ENCODE results near the gene TINCR. TPM values are rescaled to one million over a fixed set of nuclear protein-coding genes. Genes with fewer than 3 reads are reported as not detected.

Gene TINCR
- total RNA-seq, 1 experiment from 2014 or later, result 0.85 TPM

DNA sequence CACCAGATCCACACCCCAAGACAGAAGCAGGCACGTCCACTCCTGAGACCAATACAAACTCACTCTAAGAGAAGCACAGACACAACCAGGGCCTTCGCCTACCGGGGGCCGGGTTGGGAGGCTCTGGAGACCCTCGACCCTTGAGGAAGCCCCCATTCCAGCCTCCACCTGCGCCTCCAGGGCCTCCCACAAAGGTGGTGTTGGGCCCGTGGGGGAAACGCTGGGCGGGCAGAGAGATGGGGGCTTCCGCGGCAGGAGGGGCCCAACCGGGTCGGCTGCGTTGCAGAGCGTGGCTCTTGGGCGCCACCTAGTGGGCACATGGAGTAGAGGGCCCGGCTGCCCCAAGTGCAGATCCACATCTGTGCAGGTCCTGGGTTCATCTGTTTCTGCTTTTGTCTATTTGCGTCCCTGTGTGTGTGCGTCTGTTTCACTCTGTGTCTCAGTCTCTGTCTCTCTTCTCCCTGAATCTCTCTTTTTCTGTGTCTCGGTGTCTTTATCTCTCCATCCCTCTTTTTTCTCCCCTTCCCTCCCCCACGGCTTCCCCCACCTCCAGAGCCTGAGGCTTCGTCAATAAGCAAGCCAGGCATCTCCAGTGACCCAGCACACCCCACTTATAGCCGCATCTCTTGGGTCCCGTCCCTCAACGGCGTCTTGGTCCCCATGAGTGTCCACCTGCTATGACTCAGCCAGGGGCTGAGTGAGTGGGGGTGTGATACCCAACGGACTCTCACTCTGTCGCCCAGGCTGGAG lies 10.5 kb upstream of the TINCR start (continued):
- TF ChIP-seq, protein P1, sequence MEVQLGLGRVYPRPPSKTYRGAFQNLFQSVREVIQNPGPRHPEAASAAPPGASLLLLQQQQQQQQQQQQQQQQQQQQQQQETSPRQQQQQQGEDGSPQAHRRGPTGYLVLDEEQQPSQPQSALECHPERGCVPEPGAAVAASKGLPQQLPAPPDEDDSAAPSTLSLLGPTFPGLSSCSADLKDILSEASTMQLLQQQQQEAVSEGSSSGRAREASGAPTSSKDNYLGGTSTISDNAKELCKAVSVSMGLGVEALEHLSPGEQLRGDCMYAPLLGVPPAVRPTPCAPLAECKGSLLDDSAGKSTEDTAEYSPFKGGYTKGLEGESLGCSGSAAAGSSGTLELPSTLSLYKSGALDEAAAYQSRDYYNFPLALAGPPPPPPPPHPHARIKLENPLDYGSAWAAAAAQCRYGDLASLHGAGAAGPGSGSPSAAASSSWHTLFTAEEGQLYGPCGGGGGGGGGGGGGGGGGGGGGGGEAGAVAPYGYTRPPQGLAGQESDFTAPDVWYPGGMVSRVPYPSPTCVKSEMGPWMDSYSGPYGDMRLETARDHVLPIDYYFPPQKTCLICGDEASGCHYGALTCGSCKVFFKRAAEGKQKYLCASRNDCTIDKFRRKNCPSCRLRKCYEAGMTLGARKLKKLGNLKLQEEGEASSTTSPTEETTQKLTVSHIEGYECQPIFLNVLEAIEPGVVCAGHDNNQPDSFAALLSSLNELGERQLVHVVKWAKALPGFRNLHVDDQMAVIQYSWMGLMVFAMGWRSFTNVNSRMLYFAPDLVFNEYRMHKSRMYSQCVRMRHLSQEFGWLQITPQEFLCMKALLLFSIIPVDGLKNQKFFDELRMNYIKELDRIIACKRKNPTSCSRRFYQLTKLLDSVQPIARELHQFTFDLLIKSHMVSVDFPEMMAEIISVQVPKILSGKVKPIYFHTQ (CRISPR knock-in tag; IDR thresholded peaks at IDR 0.05), result no peak
- TF ChIP-seq, protein P2, sequence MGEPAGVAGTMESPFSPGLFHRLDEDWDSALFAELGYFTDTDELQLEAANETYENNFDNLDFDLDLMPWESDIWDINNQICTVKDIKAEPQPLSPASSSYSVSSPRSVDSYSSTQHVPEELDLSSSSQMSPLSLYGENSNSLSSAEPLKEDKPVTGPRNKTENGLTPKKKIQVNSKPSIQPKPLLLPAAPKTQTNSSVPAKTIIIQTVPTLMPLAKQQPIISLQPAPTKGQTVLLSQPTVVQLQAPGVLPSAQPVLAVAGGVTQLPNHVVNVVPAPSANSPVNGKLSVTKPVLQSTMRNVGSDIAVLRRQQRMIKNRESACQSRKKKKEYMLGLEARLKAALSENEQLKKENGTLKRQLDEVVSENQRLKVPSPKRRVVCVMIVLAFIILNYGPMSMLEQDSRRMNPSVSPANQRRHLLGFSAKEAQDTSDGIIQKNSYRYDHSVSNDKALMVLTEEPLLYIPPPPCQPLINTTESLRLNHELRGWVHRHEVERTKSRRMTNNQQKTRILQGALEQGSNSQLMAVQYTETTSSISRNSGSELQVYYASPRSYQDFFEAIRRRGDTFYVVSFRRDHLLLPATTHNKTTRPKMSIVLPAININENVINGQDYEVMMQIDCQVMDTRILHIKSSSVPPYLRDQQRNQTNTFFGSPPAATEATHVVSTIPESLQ (CRISPR knock-in tag; IDR thresholded peaks at IDR 0.05), result no peak
- TF ChIP-seq, protein P3, sequence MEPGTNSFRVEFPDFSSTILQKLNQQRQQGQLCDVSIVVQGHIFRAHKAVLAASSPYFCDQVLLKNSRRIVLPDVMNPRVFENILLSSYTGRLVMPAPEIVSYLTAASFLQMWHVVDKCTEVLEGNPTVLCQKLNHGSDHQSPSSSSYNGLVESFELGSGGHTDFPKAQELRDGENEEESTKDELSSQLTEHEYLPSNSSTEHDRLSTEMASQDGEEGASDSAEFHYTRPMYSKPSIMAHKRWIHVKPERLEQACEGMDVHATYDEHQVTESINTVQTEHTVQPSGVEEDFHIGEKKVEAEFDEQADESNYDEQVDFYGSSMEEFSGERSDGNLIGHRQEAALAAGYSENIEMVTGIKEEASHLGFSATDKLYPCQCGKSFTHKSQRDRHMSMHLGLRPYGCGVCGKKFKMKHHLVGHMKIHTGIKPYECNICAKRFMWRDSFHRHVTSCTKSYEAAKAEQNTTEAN (CRISPR knock-in tag; IDR thresholded peaks at IDR 0.05), result no peak
- TF ChIP-seq, protein P4, sequence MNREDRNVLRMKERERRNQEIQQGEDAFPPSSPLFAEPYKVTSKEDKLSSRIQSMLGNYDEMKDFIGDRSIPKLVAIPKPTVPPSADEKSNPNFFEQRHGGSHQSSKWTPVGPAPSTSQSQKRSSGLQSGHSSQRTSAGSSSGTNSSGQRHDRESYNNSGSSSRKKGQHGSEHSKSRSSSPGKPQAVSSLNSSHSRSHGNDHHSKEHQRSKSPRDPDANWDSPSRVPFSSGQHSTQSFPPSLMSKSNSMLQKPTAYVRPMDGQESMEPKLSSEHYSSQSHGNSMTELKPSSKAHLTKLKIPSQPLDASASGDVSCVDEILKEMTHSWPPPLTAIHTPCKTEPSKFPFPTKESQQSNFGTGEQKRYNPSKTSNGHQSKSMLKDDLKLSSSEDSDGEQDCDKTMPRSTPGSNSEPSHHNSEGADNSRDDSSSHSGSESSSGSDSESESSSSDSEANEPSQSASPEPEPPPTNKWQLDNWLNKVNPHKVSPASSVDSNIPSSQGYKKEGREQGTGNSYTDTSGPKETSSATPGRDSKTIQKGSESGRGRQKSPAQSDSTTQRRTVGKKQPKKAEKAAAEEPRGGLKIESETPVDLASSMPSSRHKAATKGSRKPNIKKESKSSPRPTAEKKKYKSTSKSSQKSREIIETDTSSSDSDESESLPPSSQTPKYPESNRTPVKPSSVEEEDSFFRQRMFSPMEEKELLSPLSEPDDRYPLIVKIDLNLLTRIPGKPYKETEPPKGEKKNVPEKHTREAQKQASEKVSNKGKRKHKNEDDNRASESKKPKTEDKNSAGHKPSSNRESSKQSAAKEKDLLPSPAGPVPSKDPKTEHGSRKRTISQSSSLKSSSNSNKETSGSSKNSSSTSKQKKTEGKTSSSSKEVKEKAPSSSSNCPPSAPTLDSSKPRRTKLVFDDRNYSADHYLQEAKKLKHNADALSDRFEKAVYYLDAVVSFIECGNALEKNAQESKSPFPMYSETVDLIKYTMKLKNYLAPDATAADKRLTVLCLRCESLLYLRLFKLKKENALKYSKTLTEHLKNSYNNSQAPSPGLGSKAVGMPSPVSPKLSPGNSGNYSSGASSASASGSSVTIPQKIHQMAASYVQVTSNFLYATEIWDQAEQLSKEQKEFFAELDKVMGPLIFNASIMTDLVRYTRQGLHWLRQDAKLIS (CRISPR knock-in tag; IDR thresholded peaks at IDR 0.05; ENCODE audit: borderline replicate concordance), result no peak
- TF ChIP-seq GABPB1 (CRISPR knock-in tag; IDR thresholded peaks at IDR 0.05) (no peak), SOX15 (CRISPR knock-in tag; IDR thresholded peaks at IDR 0.05) (no peak), FOXK1 (CRISPR knock-in tag; IDR thresholded peaks at IDR 0.05) (peak; percentile 27; the same call in 1 of the 2 replicates), JUN (CRISPR knock-in tag; IDR thresholded peaks at IDR 0.05) (no peak), ESRRA (CRISPR knock-in tag; IDR thresholded peaks at IDR 0.05; ENCODE audit: borderline replicate concordance) (no peak), NFYB (CRISPR knock-in tag; conservative IDR thresholded peaks at IDR 0.05; ENCODE audit: low read depth) (no peak), IRF2 (CRISPR knock-in tag; IDR thresholded peaks at IDR 0.05; ENCODE audit: borderline replicate concordance, low read depth) (no peak), RORB (CRISPR knock-in tag; IDR thresholded peaks at IDR 0.05) (no peak), FOXJ3 (CRISPR knock-in tag; IDR thresholded peaks at IDR 0.05; ENCODE audit: borderline replicate concordance) (no peak), ATF1 (CRISPR knock-in tag; IDR thresholded peaks at IDR 0.05) (no peak)
- TF ChIP-seq, protein P5, sequence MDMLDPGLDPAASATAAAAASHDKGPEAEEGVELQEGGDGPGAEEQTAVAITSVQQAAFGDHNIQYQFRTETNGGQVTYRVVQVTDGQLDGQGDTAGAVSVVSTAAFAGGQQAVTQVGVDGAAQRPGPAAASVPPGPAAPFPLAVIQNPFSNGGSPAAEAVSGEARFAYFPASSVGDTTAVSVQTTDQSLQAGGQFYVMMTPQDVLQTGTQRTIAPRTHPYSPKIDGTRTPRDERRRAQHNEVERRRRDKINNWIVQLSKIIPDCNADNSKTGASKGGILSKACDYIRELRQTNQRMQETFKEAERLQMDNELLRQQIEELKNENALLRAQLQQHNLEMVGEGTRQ (CRISPR knock-in tag; IDR thresholded peaks at IDR 0.05), result no peak
- TF ChIP-seq, protein P6, sequence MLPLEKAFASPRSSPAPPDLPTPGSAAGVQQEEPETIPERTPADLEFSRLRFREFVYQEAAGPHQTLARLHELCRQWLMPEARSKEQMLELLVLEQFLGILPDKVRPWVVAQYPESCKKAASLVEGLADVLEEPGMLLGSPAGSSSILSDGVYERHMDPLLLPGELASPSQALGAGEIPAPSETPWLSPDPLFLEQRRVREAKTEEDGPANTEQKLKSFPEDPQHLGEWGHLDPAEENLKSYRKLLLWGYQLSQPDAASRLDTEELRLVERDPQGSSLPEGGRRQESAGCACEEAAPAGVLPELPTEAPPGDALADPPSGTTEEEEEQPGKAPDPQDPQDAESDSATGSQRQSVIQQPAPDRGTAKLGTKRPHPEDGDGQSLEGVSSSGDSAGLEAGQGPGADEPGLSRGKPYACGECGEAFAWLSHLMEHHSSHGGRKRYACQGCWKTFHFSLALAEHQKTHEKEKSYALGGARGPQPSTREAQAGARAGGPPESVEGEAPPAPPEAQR (CRISPR knock-in tag; IDR thresholded peaks at IDR 0.05), result no peak
- TF ChIP-seq, protein P7, sequence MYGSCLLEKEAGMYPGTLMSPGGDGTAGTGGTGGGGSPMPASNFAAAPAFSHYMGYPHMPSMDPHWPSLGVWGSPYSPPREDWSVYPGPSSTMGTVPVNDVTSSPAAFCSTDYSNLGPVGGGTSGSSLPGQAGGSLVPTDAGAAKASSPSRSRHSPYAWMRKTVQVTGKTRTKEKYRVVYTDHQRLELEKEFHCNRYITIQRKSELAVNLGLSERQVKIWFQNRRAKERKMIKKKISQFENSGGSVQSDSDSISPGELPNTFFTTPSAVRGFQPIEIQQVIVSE (CRISPR knock-in tag; IDR thresholded peaks at IDR 0.05; ENCODE audit: borderline replicate concordance), result no peak
- TF ChIP-seq, protein P8, sequence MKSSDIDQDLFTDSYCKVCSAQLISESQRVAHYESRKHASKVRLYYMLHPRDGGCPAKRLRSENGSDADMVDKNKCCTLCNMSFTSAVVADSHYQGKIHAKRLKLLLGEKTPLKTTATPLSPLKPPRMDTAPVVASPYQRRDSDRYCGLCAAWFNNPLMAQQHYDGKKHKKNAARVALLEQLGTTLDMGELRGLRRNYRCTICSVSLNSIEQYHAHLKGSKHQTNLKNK (CRISPR knock-in tag; IDR thresholded peaks at IDR 0.05), result no peak
- TF ChIP-seq, protein P9, sequence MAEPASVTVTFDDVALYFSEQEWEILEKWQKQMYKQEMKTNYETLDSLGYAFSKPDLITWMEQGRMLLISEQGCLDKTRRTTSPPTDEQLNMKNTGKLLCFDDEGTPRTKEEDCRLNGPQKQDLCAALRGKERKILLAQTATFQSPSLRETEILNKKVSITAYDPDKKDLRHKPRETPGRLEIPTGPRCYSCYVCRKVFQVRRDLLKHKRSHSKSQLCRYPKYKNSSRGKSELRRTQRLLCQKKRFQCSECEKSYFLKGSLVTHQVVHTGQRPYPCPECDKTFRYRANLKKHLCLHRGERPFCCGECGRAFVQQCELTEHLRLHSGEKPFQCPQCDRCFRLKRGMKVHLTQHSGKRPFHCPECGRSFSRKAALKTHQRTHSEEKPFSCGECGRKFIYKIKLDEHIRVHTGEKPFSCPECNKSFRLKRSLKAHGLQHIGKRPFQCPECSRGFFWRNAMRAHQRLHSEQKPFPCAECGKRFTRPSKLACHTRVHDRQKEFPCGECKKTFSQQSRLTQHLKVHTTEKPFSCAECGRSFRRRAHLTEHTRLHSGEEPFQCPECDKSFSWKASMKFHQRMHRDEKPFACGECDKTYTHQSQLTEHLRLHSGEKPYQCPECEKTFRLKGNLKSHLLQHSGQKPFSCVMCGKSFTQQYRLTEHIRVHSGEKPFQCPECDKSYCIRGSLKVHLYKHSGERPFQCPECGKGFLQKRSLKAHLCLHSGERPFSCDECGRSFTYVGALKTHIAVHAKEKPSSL (CRISPR knock-in tag; conservative IDR thresholded peaks at IDR 0.05), result no peak

Measured in WTC11 (cell line).